ENCODE data around the gene KLHL40.

DNA sequence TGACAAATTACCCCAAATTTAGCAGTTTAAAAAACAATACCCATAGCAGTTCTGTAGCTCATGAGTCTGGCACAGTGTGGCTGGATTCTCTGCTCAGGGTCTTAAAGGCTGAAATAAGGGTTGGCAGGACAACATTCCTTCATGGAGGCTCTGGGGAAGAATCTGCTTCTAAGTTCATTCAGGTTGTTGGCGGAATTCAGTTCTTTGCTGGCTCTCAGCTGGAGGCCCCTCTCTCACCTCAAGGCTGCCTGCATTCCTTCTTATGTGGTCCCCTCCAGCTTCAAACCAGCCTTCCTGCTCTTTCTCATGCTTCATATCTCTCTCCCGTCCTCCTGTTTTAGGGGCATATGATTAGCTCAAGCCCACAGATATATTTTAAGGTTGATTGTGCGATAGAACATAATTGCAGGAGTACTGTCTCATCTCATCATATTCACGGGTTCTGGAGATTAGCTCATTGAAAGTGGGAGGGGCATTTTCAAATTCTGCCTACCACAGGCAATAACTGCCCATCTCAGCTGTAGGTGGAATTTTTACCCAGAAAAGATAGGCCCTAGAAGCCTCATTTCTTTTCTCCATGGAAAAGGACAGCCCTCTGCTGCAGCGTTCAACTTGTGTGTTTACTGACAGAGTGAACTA, 37.4 kb upstream of the KLHL40 start:
- TF ChIP-seq SP1 (IDR thresholded peaks at IDR 0.05) (no peak), ZNF384 (IDR thresholded peaks at IDR 0.05) (no peak), ARNT (IDR thresholded peaks at IDR 0.05) (no peak), FOXA1 (IDR thresholded peaks at IDR 0.05) (no peak)
